Measurements from ENCODE around the gene IFT43. TPM values are rescaled to one million over a fixed set of nuclear protein-coding genes. Genes with fewer than 3 reads are reported as not detected.

Gene IFT43
- total and polyA plus RNA-seq, 2 donors: 27.5 to 47.2 TPM

GRCh38 chr14:75961662-75962061 lies 23.9 kb upstream of the IFT43 start:
- no peak for DNase-seq (ENCODE audit: low read depth in 6 of 9, low spot score in 9 of 9)
- H3K27ac ChIP-seq (ENCODE audit: low read depth in 1 of 2, low read length in 1 of 2): no peak overlapping the region
- no peak overlapping the region for H3K4me3 ChIP-seq (ENCODE audit: low read length in 2 of 2)
- H3K27me3 ChIP-seq (ENCODE audit: control insufficient read depth in 2 of 2, insufficient read depth in 1 of 2, low read length in 1 of 2): no peaks in the 10 kb centered on the region
- whole genome bisulfite sequencing: 96% methylated on average over 3 of the region's 3 CpGs
- H3K36me3 ChIP-seq (ENCODE audit: control insufficient read depth in 2 of 2, insufficient read depth in 2 of 2, low read length in 1 of 2): peaks cover 0 to 9% of the 10 kb centered on the region in 2 donors
- H3K9me3 ChIP-seq (ENCODE audit: control insufficient read depth in 2 of 2, insufficient read depth in 1 of 2, low read length in 1 of 2): no peaks in the 10 kb centered on the region
- H3K4me1 ChIP-seq (ENCODE audit: control insufficient read depth in 2 of 2, insufficient read depth in 2 of 2, low read length in 2 of 2): no peaks in the 10 kb centered on the region

GRCh38 chr14:75967866-75968265 lies 17.7 kb upstream of the IFT43 start:
- 98% methylated on average over 3 of the region's 3 CpGs for WGBS
- no peaks in the 10 kb centered on the region for H3K9me3 ChIP-seq (ENCODE audit: control insufficient read depth in 2 of 2, insufficient read depth in 1 of 2, low read length in 1 of 2)
- no peaks in the 10 kb centered on the region for H3K4me1 ChIP-seq (ENCODE audit: control insufficient read depth in 2 of 2, insufficient read depth in 2 of 2, low read length in 2 of 2)
- DNase-seq (ENCODE audit: low read depth in 6 of 9, low spot score in 9 of 9): no peak
- peaks cover 0 to 4% of the 10 kb centered on the region in 2 donors for H3K36me3 ChIP-seq (ENCODE audit: control insufficient read depth in 2 of 2, insufficient read depth in 2 of 2, low read length in 1 of 2)
- H3K4me3 ChIP-seq (ENCODE audit: low read length in 2 of 2): no peak overlapping the region
- H3K27me3 ChIP-seq (ENCODE audit: control insufficient read depth in 2 of 2, insufficient read depth in 1 of 2, low read length in 1 of 2): no peaks in the 10 kb centered on the region
- H3K27ac ChIP-seq (ENCODE audit: low read depth in 1 of 2, low read length in 1 of 2): no peak overlapping the region

- WGBS: 93% methylated on average over 4 of the region's 4 CpGs
- Histone ChIP-seq H3K4me1 (ENCODE audit: control insufficient read depth in 2 of 2, insufficient read depth in 2 of 2, low read length in 2 of 2) (no peaks in the 10 kb centered on the region), H3K27ac (ENCODE audit: low read depth in 1 of 2, low read length in 1 of 2) (no peak overlapping the region), H3K4me3 (ENCODE audit: low read length in 2 of 2) (no peak overlapping the region), H3K9me3 (ENCODE audit: control insufficient read depth in 2 of 2, insufficient read depth in 1 of 2, low read length in 1 of 2) (no peaks in the 10 kb centered on the region), H3K27me3 (ENCODE audit: control insufficient read depth in 2 of 2, insufficient read depth in 1 of 2, low read length in 1 of 2) (no peaks in the 10 kb centered on the region), H3K36me3 (ENCODE audit: control insufficient read depth in 2 of 2, insufficient read depth in 2 of 2, low read length in 1 of 2) (no peaks in the 10 kb centered on the region)
- DNase-seq (ENCODE audit: low read depth in 6 of 9, low spot score in 9 of 9): no peak
Measured at GRCh38 chr14:75968456-75968855, 17.1 kb upstream of the IFT43 start.

GRCh38 chr14:75969126-75969525 lies 16.4 kb upstream of the IFT43 start:
- Histone ChIP-seq H3K9me3 (ENCODE audit: control insufficient read depth in 2 of 2, insufficient read depth in 1 of 2, low read length in 1 of 2) (no peaks in the 10 kb centered on the region), H3K27ac (ENCODE audit: low read depth in 1 of 2, low read length in 1 of 2) (no peak overlapping the region), H3K4me1 (ENCODE audit: control insufficient read depth in 2 of 2, insufficient read depth in 2 of 2, low read length in 2 of 2) (no peaks in the 10 kb centered on the region), H3K36me3 (ENCODE audit: control insufficient read depth in 2 of 2, insufficient read depth in 2 of 2, low read length in 1 of 2) (no peaks in the 10 kb centered on the region), H3K27me3 (ENCODE audit: control insufficient read depth in 2 of 2, insufficient read depth in 1 of 2, low read length in 1 of 2) (no peaks in the 10 kb centered on the region), H3K4me3 (ENCODE audit: low read length in 2 of 2) (no peak overlapping the region)
- WGBS: 92% methylated on average over 4 of the region's 4 CpGs
- no peak for DNase-seq (ENCODE audit: low read depth in 6 of 9, low spot score in 9 of 9)

GRCh38 chr14:75969891-75970290 lies 15.7 kb upstream of the IFT43 start:
- H3K27me3 ChIP-seq (ENCODE audit: control insufficient read depth in 2 of 2, insufficient read depth in 1 of 2, low read length in 1 of 2): no peaks in the 10 kb centered on the region
- 90% methylated on average over 8 of the region's 8 CpGs for WGBS
- no peak overlapping the region for H3K27ac ChIP-seq (ENCODE audit: low read depth in 1 of 2, low read length in 1 of 2)
- no peak overlapping the region for H3K4me3 ChIP-seq (ENCODE audit: low read length in 2 of 2)
- no peaks in the 10 kb centered on the region for H3K36me3 ChIP-seq (ENCODE audit: control insufficient read depth in 2 of 2, insufficient read depth in 2 of 2, low read length in 1 of 2)
- no peaks in the 10 kb centered on the region for H3K4me1 ChIP-seq (ENCODE audit: control insufficient read depth in 2 of 2, insufficient read depth in 2 of 2, low read length in 2 of 2)
- DNase-seq (ENCODE audit: low read depth in 6 of 9, low spot score in 9 of 9): no peak
- H3K9me3 ChIP-seq (ENCODE audit: control insufficient read depth in 2 of 2, insufficient read depth in 1 of 2, low read length in 1 of 2): no peaks in the 10 kb centered on the region

- no peak for DNase-seq (ENCODE audit: low read depth in 6 of 9, low spot score in 9 of 9)
- WGBS: 98% methylated on average over 9 of the region's 9 CpGs
- H3K36me3 ChIP-seq (ENCODE audit: control insufficient read depth in 2 of 2, insufficient read depth in 2 of 2, low read length in 1 of 2): no peaks in the 10 kb centered on the region
Measured at GRCh38 chr14:75970989-75971388, 14.6 kb upstream of the IFT43 start.

GRCh38 chr14:75971509-75971908 lies 14.1 kb upstream of the IFT43 start:
- Histone ChIP-seq H3K9me3 (ENCODE audit: control insufficient read depth in 2 of 2, insufficient read depth in 1 of 2, low read length in 1 of 2) (no peaks in the 10 kb centered on the region), H3K27me3 (ENCODE audit: control insufficient read depth in 2 of 2, insufficient read depth in 1 of 2, low read length in 1 of 2) (no peaks in the 10 kb centered on the region), H3K36me3 (ENCODE audit: control insufficient read depth in 2 of 2, insufficient read depth in 2 of 2, low read length in 1 of 2) (no peaks in the 10 kb centered on the region), H3K4me1 (ENCODE audit: control insufficient read depth in 2 of 2, insufficient read depth in 2 of 2, low read length in 2 of 2) (no peaks in the 10 kb centered on the region), H3K27ac (ENCODE audit: low read depth in 1 of 2, low read length in 1 of 2) (no peak overlapping the region), H3K4me3 (ENCODE audit: low read length in 2 of 2) (no peak overlapping the region)
- DNase-seq (ENCODE audit: low read depth in 6 of 9, low spot score in 9 of 9): no peak
- WGBS: 97% methylated on average over 15 of the region's 15 CpGs

More at GRCh38 chr14:75970989-75971388, 14.6 kb upstream of the IFT43 start:
- Histone ChIP-seq H3K4me3 (ENCODE audit: low read length in 2 of 2) (no peak overlapping the region), H3K4me1 (ENCODE audit: control insufficient read depth in 2 of 2, insufficient read depth in 2 of 2, low read length in 2 of 2) (no peaks in the 10 kb centered on the region), H3K27ac (ENCODE audit: low read depth in 1 of 2, low read length in 1 of 2) (no peak overlapping the region), H3K9me3 (ENCODE audit: control insufficient read depth in 2 of 2, insufficient read depth in 1 of 2, low read length in 1 of 2) (no peaks in the 10 kb centered on the region), H3K27me3 (ENCODE audit: control insufficient read depth in 2 of 2, insufficient read depth in 1 of 2, low read length in 1 of 2) (no peaks in the 10 kb centered on the region)

GRCh38 chr14:75972801-75973421 lies 12.7 kb upstream of the IFT43 start:
- 80% methylated on average over 7 of the region's 7 CpGs for WGBS
- Histone ChIP-seq H3K9me3 (ENCODE audit: control insufficient read depth in 2 of 2, insufficient read depth in 1 of 2, low read length in 1 of 2) (no peaks in the 10 kb centered on the region), H3K36me3 (ENCODE audit: control insufficient read depth in 2 of 2, insufficient read depth in 2 of 2, low read length in 1 of 2) (no peaks in the 10 kb centered on the region), H3K4me3 (ENCODE audit: low read length in 2 of 2) (no peak overlapping the region), H3K27me3 (ENCODE audit: control insufficient read depth in 2 of 2, insufficient read depth in 1 of 2, low read length in 1 of 2) (no peaks in the 10 kb centered on the region), H3K27ac (ENCODE audit: low read depth in 1 of 2, low read length in 1 of 2) (no peak overlapping the region), H3K4me1 (ENCODE audit: control insufficient read depth in 2 of 2, insufficient read depth in 2 of 2, low read length in 2 of 2) (peaks cover 0 to under 1% of the 10 kb centered on the region in 2 donors)
- no peak for DNase-seq (ENCODE audit: low read depth in 6 of 9, low spot score in 9 of 9)

GRCh38 chr14:75976826-75977581 lies 8.6 kb upstream of the IFT43 start:
- H3K27me3 ChIP-seq (ENCODE audit: control insufficient read depth in 2 of 2, insufficient read depth in 1 of 2, low read length in 1 of 2): peaks cover 0 to under 1% of the 10 kb centered on the region in 2 donors
- no peak overlapping the region for H3K27ac ChIP-seq (ENCODE audit: low read depth in 1 of 2, low read length in 1 of 2)
- H3K36me3 ChIP-seq (ENCODE audit: control insufficient read depth in 2 of 2, insufficient read depth in 2 of 2, low read length in 1 of 2): no peaks in the 10 kb centered on the region
- H3K4me3 ChIP-seq (ENCODE audit: low read length in 2 of 2): no peak overlapping the region
- no peak for DNase-seq (ENCODE audit: low read depth in 6 of 9, low spot score in 9 of 9)
- WGBS: 90% methylated on average over 8 of the region's 8 CpGs
- peaks cover 5 to 29% of the 10 kb centered on the region in 2 donors for H3K4me1 ChIP-seq (ENCODE audit: control insufficient read depth in 2 of 2, insufficient read depth in 2 of 2, low read length in 2 of 2)
- no peaks in the 10 kb centered on the region for H3K9me3 ChIP-seq (ENCODE audit: control insufficient read depth in 2 of 2, insufficient read depth in 1 of 2, low read length in 1 of 2)

Measured in thymus (tissue), 11 donors.